Hair follicular keratinocyte (primary cell): ENCODE data around the gene INO80. TPM values are rescaled to one million over a fixed set of nuclear protein-coding genes. Genes with fewer than 3 reads are reported as not detected.

Experiments
- total RNA-seq: library from RNA; depleted of rRNA; stranded (reverse); fragments of >200 nt; gene quantifications from 2 replicates; pipeline ENCODE4 v1.2.3, GENCODE V29; 2015

INO80 gene
- 22.5 and 22.7 TPM in 2 replicates for total RNA-seq

GRCh38 chr15:41116116-41116961 lies at the start of gene INO80:
INO80 (minus strand) TSS chr15:41116280; CDS start chr15:41096310, 19,970 bp downstream.

GRCh38 chr15:40952901-40953712 lies 163.0 kb downstream of the INO80 start, which contains the start of gene CHAC1:
CHAC1 (plus strand) TSS chr15:40953471; CDS start chr15:40953584, 113 bp downstream.

Other genes with a start within 250 kb of the INO80 start
- gene RHOV, start 242.0 kb downstream of the INO80 start, total RNA-seq, result 0.65 and 1.6 TPM in 2 replicates
- 22.3 and 22.4 TPM in 2 replicates for gene VPS18, start 221.8 kb downstream of the INO80 start, total RNA-seq
- gene DLL4, start 186.9 kb downstream of the INO80 start, total RNA-seq, result 0.08 TPM in 1 of 2 replicates, not detected in the other
- 20.5 and 61.6 TPM in 2 replicates for gene CHAC1, start 162.8 kb downstream of the INO80 start, total RNA-seq
- 0.57 TPM in 1 of 2 replicates, not detected in the other for gene EXD1, start 114.5 kb upstream of the INO80 start, total RNA-seq
- gene CHP1, start 115.0 kb upstream of the INO80 start, total RNA-seq, result 120 and 171 TPM in 2 replicates
- 7.6 and 22.3 TPM in 2 replicates for gene OIP5, start 216.3 kb upstream of the INO80 start, total RNA-seq
- 31.2 and 75.4 TPM in 2 replicates for gene NUSAP1, start 216.6 kb upstream of the INO80 start, total RNA-seq